ENCODE measurements around the gene GIMAP5.

DNA sequence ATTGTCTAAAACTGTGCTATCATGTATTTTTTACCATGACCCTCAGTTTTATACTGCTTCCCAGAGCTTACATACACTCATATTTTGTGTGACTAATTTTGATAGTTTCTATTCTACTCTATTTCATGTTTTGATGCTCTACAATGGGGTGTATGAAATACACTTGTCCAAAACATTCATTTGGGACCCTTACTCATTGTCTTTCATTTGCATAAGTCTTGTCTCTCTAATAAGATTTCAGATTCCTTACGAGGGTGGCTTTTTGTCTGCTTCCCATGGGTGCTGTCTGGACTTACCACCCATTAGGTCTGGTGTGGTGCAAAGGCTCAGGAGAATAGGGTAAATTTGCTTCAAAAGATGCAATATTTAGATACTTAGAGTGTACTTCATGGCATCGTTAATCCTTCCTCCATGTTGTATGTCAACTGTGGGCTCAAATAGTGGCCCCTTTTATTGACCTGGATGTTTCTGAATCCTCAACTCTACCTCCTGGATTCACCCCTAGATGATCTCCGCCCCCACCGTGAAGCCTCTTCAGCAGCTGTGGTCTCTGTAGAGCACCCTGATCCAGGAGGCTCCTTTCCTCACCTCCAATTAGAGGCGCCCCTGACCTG lies 3.6 kb upstream of the GIMAP5 start:
- no peak for TF ChIP-seq POLR2A (IDR thresholded peaks at IDR 0.05)
- TF ChIP-seq, protein P1, sequence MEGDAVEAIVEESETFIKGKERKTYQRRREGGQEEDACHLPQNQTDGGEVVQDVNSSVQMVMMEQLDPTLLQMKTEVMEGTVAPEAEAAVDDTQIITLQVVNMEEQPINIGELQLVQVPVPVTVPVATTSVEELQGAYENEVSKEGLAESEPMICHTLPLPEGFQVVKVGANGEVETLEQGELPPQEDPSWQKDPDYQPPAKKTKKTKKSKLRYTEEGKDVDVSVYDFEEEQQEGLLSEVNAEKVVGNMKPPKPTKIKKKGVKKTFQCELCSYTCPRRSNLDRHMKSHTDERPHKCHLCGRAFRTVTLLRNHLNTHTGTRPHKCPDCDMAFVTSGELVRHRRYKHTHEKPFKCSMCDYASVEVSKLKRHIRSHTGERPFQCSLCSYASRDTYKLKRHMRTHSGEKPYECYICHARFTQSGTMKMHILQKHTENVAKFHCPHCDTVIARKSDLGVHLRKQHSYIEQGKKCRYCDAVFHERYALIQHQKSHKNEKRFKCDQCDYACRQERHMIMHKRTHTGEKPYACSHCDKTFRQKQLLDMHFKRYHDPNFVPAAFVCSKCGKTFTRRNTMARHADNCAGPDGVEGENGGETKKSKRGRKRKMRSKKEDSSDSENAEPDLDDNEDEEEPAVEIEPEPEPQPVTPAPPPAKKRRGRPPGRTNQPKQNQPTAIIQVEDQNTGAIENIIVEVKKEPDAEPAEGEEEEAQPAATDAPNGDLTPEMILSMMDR (IDR thresholded peaks at IDR 0.05) = no peak
